Esophagus squamous epithelium (tissue), 4 donors: ENCODE data around the gene DNTT.

Experiments used
- POLR2A ChIP-seq, 4 donors: fragments of 450-650 bp; IDR thresholded peaks; one replicate each; pipeline ENCODE4 v1.6.1; 2017; ENCODE audit warnings: antibody characterized with exemption in 4 of 4, mild to moderate bottlenecking in 4 of 4, moderate library complexity in 3 of 4
- TF ChIP-seq, protein P1 (sequence below), 6 experiments: fragments of 450-650 bp in 4 of 6; fragments of 200-600 bp in 2 of 6; sonication (generic) in 2 of 6; IDR thresholded peaks; one replicate each; pipeline ENCODE4 v1.5.1; 2016 to 2019; ENCODE audit warnings: antibody characterized with exemption in 6 of 6, mild to moderate bottlenecking in 4 of 6, moderate library complexity in 4 of 6

DNA sequence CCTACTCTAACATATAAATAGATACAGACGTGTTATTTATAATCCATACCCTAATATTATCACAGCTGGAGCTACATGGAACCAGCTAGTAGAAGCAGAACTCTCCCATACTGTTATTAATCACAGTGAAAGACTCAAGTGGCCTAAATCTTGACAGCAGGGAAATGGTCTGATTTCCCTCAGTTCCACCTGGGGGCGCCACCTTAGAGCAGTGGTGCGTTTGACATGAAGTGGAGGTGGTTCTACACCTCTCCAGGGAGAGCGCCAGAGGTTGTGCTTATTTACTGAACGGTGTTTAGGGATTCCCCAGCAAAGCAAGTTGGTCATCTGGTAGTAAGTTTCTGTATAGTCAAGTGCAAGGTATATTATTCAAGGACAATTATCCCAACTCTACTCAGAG is 17.6 kb downstream of the DNTT start:
- TF ChIP-seq, protein P1, sequence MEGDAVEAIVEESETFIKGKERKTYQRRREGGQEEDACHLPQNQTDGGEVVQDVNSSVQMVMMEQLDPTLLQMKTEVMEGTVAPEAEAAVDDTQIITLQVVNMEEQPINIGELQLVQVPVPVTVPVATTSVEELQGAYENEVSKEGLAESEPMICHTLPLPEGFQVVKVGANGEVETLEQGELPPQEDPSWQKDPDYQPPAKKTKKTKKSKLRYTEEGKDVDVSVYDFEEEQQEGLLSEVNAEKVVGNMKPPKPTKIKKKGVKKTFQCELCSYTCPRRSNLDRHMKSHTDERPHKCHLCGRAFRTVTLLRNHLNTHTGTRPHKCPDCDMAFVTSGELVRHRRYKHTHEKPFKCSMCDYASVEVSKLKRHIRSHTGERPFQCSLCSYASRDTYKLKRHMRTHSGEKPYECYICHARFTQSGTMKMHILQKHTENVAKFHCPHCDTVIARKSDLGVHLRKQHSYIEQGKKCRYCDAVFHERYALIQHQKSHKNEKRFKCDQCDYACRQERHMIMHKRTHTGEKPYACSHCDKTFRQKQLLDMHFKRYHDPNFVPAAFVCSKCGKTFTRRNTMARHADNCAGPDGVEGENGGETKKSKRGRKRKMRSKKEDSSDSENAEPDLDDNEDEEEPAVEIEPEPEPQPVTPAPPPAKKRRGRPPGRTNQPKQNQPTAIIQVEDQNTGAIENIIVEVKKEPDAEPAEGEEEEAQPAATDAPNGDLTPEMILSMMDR (IDR thresholded peaks at IDR 0.05): no peak
- TF ChIP-seq POLR2A (IDR thresholded peaks at IDR 0.05): no peak
